ENCODE data around the gene SSR3.
"Not testable (repeated sequence)": the region's sequence is repeated elsewhere in the genome, so short reads cannot be mapped to it uniquely, and the experiment has no call there.

The SSR3 gene

DNA sequence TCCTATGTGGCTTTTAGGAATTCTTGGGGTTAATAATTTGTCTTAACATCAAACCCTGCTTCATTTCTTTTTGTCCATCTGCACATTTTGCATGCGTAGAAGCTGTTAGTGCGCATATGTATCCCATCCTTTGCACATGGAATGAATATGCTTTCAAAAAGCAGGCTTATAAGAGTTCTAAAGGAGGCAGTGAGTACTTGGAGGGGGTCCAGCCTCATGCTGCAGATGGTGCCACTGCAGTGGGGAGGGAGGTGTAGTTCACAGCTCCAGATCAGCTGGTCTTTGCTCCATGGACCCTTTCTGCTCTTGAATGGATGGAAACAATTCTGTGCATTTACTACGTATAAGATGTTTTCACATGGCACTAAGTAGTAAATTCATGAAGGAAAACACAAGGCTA is 20.7 kb upstream of the SSR3 start:
- DNase-seq: no peak

DNA sequence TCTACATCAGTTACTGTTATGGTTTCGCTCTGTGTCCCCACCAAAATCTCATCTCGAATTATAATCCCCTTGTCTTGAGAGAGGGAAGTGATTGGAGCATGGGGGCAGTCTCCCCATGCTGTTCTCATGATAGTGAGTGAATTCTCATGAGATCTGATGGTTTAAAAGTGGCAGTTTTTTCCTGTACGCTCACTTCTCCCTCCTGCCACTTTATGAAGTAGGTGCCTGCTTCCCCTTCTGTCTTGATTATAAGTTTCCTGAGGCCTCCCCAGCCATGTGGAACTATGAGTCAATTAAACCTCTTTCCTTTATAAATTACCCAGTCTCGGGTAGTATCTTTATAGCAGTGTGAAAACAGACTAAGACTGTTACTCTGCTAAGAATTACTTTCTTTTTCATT is 15.0 kb upstream of the SSR3 start:
- DNase-seq: not testable (repeated sequence)

DNA sequence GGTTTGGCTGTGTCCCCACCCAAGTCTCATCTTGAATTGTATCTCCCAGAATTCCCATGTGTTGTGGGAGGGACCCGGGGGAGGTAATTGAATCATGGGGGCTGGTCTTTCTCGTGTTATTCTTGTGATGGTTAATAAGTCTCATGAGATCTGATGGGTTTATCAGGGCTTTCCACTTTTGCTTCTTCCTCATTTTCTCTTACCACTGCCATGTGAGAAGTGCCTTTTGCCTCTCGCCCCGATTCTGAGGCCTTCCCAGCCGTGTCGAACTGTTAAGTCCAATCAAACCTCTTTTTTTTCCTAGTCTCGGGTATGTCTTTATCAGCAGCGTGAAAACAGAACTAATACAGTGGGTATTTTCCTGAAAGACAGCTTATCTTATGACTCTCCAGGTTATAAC is 14.1 kb upstream of the SSR3 start:
- not testable (repeated sequence) for DNase-seq

DNA sequence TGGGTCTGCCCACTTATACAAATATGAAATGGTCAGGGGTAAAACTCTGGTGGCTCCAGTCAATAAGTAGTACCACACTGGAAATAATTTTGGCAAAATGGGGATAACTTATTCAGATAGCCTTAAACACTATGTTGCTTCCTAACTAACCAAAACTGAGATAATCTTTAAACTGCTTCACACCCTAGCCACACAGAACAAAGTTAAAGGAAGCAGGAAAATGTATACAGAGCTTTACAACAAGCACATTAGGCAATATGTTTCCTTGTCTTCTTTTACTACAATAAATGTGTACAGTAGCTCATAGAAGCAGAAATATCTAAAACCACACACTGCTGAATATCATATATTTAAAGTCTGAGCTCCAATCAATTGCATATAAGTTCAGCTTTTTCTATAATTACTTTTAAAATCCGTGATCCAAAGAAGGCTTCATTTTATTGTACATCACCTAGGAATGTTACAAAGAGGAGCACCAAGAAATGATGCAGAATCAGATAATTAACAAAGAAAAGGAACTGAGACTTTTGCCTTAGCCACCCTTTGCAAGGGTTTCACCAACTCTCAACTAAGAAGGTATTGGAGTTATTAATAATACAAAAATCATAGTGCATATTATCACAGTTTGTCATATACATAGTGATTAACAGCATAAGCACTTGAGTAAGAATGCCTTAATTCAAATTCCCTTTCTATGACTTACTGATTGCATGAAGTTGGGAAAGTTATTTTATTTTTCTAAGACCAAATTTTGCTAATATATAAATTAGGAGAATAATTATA is 9.2 kb upstream of the SSR3 start:
- DNase-seq: peak; percentile 58

DNA sequence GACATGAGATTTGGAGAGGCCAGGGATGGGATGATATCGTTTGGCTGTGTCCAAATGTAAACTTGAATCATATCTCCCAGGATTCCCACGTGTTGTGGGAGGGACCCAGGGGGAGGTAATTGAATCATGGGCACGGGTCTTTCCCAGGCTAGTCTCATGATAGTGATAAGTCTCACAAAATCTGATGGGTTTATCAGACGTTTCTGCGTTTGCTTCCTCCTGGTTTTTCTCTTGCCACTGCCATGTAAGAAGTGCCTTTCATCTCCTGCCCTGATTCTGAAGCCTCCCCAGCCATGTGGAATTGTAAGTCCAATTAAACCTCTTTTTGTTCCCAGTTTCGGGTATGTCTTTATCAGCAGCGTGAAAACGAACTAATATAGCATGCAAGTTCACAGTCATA is 7.6 kb upstream of the SSR3 start:
- DNase-seq: not testable (repeated sequence)

DNA sequence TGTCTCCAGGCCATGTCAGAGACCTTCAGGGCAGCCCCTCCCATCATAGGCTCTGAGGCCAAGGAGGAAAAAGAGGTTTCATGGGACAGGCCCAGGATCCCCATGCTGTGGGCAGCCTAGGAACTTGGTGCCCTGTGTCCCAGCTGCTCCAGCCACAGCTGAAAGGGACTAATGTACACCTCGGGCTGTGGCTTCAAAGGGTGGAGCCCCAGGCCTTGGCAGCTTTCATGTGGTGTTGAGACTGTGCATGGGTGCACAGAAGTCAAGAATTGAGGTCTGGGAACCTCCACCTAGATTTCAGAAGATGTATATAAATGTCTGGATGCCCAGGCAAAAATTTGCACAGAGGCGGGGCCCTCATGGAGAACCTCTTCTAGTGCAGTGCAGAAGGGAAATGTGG is 6.6 kb upstream of the SSR3 start:
- no peak for DNase-seq

DNA sequence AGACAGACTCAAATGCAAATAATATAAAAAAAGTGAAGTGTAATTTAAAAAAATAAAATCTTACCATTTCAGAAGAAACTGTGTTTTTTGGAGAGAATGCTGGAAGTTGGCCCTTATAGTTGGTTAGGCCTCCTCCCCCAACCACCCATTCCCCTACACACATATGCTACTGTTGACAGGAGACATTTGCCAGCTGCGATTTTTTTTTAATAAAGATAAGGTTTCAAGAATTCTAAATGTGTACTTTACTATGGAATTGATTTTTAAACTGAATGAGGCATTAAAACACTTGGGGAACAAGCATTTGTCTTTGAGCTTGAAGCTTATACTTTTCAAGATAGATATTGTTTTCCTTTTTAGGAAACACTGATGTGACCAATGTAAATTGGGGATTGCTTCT is 4.4 kb upstream of the SSR3 start:
- no peak for DNase-seq

DNA sequence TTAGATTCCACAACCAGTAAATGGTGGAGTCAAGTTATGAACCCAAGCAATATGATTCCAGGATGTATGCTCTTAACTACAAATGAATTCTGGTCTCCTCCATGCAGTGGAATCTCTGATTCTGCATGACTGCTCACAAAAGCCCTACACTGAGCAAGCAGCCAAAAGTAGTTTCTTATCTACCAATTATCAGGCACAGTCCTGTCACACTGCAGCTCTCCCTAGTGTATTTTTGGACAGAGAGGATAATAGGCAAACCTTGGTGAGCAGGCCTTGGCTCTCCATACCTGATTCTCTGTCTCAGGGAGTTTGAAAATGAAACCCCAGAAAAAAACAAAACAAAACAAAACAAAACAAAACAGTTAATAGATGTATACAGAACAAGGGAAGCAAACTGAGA is 3.5 kb upstream of the SSR3 start:
- no peak for DNase-seq

DNA sequence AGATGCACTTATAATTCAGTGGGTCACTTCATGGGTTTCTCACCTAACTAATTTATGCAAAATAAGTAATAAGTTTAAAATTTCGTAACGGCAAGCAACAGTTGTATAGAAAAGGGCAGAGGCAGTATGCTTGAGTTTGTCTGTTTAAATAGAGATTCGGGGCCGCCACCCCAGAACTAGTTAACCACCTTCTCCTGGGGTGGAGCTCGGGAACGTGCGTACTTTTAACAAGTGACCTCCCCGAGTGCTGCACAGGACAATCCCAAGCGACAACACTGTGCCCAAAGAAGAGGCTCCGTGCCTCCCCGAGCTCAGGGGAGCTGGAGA is 439 bp downstream of the SSR3 start:
- no peak for DNase-seq

DNA sequence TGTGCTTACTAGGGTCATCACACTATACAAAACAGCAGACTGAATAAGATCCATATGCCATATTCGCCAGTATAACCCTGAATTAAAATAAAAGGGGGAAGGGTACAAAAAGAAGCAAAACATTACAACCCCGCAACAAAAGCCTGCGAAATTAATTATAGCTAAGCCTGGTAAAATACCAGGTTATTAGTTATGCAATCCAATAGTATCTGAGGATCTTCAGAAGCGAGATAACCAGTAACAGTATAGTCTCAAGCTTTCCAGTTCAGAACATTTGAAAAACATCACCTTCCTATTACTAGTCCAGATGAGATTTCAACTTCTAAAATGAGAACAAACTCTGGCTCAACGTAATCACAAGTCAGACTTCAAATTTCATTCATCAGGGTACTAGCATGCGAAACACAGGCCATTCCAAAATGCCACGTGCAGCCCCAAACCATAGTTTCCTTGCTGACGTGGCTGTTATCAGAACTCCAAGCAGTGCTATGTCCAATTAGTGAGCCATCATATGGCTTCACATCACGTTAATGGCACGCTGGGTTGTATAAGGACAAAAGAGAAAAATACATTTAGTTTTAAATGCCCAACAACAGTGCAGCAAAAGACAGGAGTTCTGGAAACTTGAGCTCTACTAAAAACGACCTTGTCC is 1.1 kb downstream of the SSR3 start:
- peak; percentile 81 for DNase-seq

DNA sequence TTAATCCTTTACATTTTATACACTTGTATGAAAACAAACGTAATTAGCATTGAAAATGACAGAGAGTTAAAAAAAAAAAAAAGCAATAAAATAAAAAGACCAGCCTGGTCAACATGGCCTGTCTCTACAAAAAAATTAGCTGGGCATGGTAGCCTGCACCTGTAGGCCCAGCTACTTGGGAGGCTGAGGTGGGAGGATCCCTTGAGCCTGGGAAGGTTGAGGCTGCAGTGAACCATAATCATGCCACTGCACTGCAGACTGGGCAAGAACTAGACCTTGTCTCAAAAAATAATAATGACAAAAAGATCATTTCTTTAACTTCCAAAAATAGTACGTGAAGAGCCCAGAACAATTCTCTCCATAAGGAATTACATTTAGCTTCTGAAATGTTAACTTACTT is 1.9 kb downstream of the SSR3 start:
- DNase-seq: no peak

DNA sequence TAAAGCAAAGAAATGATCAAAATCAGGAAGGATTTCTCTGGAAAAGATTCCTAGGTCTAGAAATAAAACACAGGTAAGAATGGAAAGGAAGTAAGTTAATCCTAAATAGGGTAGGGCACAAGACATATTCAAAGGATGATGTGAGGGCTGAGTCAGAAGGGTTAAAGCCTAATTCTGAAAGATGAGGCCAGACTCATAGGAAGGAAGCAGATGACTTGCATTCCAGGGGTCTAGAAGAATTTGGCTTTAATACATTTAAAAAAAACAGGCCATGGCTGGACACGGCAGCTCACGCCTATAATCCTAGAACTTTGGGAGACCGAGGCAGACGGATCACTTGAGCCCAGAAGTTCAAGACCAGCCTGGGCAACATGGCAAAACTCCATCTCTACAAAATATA is 3.2 kb downstream of the SSR3 start:
- peak; percentile 94 for DNase-seq

DNA sequence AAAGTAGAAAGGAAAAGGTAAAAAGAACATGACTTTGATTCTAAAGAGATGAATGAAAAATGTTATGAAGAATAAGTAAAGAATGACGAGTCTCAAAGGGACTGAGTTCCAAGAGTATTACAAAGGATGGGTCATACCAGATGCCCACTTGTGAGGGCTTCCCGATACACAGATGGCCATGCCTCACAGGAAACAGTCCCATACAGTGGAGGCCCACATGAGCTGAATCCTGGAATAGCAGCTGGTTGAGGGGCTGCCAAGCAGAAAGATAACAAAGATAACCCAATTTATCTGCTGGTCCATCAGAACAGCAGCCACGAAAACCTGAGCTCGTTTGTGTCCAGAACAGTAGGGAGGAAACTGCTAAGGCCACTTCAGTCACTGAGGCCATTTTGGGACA is 3.7 kb downstream of the SSR3 start:
- peak; percentile 78 for DNase-seq

DNA sequence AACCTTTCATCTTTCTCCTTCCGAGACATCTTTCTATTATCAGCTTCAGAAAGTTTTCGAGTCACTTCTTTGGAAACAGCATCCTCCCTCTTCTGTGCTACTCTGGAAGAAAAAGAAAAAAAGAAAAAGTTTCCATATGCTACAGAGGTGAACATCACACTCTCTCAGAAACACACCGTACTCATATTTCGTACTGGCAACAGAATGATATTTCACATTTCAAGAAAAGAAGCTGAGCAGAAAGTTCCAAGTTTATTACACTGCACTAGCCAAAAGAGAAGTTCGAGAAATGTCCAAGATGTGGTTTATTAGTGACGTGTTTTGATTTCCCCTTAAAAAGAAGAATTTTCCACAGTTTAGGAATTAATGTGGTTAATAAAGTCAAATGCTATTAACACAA is 6.0 kb downstream of the SSR3 start:
- no peak for DNase-seq

DNA sequence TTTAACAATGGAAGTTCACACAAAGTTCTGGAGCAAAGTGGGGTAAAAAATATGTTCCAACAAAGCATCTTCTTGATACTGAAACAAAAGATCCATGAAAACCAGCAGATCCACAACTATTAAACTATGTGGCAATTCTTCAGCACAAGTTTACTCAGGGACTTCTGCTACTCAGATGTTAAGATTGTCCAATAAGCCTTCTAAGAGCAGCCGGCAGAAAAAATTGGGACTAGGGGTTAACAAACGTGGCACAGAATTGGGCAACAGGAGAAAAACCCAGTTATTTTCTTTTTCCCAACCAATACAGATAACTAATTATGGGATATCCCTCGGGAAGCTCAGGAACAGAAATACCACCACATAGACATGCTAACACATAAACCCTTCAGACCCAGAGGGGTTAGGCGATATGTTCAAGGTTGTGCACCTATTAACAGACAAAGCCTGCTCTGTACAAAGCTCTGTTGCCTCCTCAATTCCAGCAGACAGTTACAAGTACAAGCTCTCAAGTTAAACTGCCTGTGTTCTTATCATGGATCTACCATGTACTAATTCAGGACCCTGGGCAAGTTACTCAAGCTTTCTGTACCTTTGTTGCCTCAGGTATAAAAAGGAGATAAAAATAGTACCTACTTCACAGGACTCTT is 6.8 kb downstream of the SSR3 start:
- DNase-seq: no peak

DNA sequence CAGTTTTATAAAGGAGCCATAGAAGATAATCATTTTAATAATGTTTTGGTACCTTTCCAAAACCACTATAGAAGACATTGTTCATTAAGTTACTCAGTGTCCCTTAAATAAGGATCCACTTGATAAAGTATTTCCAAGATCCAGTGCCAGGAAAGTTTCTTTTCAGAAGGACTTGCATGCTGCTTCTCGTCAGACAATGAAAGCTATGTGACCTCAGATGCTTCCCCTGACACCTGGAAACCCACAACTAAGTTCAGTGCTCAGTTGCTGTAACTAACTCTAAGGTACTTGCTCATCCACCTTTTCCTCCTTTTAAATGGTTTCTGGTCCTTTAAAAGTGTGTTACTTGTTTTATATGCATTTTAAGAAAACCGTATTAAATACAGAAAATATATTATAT is 7.3 kb downstream of the SSR3 start:
- no peak for DNase-seq

DNA sequence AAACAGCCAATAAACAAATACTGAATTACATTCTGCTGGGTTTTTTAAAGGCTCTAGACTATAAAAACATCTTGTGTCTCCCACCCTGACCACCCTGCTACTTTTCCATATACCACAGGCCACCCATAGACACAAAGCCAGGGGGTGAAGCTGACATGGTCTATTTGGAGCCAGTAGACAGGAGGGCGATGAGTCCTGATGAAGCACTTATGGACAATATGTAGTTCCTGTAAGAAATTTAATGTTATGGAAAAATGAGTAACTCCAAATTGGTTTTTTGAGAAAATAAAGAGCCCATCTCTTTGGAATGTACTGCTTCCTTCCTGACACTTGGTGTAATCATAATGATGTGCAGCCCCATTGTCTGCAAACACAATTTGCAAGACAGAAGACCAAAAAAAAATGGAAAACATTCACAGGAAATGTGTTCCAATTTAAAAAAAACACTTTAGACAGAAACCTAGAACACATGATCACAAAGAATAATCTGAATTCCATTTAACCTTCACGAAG is 11.8 kb downstream of the SSR3 start:
- peak; percentile 65 for DNase-seq

DNA sequence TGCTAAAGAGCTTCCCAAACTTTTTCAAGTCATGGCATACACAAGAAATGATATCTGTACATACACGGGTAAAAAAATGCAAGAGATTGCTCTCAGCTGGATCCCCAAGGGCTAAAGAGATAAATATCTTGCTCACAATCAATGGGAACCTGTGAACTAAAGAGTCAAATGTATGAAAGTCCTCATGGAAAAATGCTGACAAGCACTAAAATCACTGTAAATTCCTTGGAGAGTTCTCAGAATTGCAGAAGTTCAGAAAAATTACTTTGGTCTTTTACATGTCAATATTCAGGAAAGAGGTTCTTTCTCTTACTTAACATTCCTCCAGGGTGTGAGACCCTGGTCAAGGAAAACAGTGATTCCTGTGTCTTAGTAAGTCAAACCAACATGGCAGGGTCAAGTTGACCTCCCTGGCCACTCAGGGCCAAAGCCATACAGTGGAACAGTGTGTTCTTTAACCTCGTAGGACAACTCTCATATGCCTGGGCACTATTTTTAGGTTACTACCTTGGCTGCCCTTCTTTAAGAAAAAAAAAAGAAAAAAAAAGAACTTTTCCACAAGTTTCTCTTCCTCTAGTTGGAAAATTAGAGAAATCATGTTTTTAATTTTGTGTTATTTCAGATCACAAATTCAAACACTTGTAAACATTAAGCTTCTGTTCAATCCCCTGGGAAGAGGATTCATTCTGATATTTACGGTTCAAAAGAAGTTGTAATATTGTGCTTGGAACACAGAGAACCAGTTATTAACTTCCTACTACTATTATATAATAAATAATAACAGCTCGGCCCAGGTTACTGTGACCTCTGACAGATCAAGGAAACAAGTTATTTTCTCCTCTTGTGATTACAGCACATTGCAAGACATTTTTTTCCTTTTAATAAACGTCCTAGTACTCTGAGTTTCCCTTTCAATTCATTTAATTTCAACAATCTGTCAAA is 12.5 kb downstream of the SSR3 start:
- DNase-seq: no peak

DNA sequence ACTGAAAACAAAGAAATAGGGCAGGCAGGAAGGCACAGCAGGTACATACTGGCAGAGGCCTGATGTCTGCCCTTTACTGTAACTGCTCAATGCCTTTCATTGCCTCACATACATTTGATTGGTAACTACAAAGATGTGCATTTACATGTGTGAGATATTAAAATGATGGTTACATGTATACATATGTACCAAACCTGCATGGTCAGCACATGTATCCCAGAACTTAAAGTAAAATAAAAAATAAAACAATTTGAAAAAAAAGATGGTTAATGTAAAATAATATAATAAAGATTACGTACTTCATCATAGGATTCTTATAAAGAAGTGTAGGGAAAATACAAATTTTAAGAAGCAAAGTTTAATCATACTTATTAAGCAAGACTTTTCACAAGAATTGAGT is 15.1 kb downstream of the SSR3 start:
- no peak for DNase-seq

DNA sequence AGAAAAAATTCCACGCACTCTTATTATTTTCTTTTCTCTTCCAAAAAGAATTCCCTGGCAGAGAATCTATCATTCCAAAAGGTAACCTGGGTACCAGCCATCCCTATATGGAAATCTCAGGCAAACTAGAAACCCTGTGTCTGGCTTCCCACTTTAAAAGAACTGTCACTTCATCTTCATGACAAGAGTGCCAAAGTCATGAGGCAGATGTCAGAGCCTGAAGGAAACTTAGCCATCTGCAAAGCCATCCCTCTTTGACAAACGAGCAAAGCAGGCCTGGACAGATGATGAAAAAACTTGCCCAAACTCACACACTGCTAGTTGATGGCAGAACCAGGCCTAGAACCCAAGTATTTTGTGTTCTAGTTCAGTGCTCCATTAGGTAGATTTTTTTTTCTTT is 15.9 kb downstream of the SSR3 start:
- no peak for DNase-seq

DNA sequence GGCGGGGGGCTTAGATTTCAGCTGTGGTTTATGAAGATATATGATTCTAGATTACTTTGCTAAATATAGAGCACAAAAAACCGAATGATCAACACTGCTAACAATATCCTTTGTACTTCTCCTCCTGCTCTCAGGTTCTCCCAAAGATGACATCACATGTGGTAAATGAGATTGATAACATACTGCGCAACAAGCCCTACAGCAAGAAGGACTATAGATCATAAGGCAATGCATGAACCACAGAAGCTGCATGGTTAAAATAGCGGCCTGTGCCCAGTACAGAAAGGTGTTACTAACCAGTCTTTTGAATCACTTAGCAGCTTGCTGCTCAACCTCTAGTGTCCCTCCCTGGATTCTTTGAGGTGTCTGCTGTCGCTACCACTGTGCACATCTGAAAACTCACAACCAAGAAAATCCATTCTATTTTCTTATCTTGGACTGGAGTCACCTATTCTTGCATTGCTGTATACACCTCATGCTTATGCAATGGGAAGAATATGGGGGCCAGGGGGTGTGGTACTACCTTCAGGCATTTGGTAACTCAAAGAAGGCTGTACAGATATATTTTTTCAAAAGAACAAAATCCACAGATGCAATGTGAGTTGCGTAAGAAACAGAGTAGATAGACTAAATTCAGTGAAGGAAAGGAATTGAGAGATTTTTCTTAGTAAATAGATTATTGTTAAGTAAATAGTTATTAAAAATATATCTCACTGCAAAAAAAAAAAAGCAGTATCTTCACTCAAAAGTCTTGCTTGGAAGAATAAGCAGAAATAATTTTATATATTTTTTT is 18.2 kb downstream of the SSR3 start:
- no peak for DNase-seq

DNA sequence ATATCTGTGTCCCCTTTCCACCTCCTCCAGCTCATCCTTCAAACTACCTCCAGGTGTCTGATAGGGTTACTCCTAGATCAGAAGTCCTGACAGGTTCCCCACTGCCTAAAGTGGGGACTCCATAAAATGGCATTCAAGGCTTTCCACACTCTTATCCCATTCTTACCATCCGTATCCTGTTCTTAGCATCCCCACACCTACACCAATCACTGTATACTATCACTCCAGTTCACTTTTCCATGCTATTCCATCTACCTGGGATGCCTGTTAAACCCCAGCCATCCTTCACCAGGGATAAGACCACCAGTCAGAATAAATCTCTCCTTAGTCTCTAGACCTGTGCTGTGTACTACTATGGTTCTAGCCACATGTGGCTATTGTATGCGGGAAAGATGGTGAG is 19.1 kb downstream of the SSR3 start:
- no peak for DNase-seq
